ENCODE results near the gene SPDYE8. TPM values are rescaled to one million over a fixed set of nuclear protein-coding genes. Genes with fewer than 3 reads are reported as not detected.
A peak's percentile ranks its signal among the peaks of the same experiment; 100 is the strongest.
"Not testable (repeated sequence)": the region's sequence is repeated elsewhere in the genome, so short reads cannot be mapped to it uniquely, and the experiment has no call there.

SPDYE8 gene, protein sequence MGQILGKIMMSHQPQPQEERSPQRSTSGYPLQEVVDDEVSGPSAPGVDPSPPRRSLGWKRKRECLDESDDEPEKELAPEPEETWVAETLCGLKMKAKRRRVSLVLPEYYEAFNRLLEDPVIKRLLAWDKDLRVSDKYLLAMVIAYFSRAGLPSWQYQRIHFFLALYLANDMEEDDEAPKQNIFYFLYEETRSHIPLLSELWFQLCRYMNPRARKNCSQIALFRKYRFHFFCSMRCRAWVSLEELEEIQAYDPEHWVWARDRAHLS
- polyA plus RNA-seq (ENCODE audit: low read depth in 6 of 6): under 1 TPM in 2 of 6 donors, not detected in 4; 0.19 to 0.25 TPM

- not testable (repeated sequence) for H3K9me3 Mint-ChIP-seq; H3K36me3 Mint-ChIP-seq; H3K27ac Mint-ChIP-seq; H3K27me3 Mint-ChIP-seq; H3K4me3 Mint-ChIP-seq; DNase-seq; ATAC-seq (ENCODE audit: low read depth in 2 of 2); H3K4me1 Mint-ChIP-seq
Measured at GRCh38 chr7:73029666-73030065, at the start of gene SPDYE8. Gene SPDYE8 (minus strand): TSS chr7:73029766. CDS start chr7:73027966, 1,800 bp downstream.

GRCh38 chr7:73057811-73058210 is 28.2 kb upstream of the SPDYE8 start, which contains the start of gene SPDYE11:
Gene SPDYE11 (minus strand): TSS chr7:73057911. CDS start chr7:73056111, 1,800 bp downstream.
- not testable (repeated sequence) for H3K4me1 Mint-ChIP-seq; H3K27me3 Mint-ChIP-seq; H3K4me3 Mint-ChIP-seq; H3K36me3 Mint-ChIP-seq; DNase-seq; H3K9me3 Mint-ChIP-seq; H3K27ac Mint-ChIP-seq; ATAC-seq (ENCODE audit: low read depth in 2 of 2)

- H3K36me3 Mint-ChIP-seq; H3K27me3 Mint-ChIP-seq; DNase-seq; ATAC-seq (ENCODE audit: low read depth in 2 of 2); H3K4me3 Mint-ChIP-seq; H3K4me1 Mint-ChIP-seq; H3K9me3 Mint-ChIP-seq: not testable (repeated sequence)
- H3K27ac Mint-ChIP-seq: peak overlapping the region in 1 of 6 donors; percentile 24
Measured at GRCh38 chr7:73006491-73006890, 23.1 kb downstream of the SPDYE8 start.

DNA sequence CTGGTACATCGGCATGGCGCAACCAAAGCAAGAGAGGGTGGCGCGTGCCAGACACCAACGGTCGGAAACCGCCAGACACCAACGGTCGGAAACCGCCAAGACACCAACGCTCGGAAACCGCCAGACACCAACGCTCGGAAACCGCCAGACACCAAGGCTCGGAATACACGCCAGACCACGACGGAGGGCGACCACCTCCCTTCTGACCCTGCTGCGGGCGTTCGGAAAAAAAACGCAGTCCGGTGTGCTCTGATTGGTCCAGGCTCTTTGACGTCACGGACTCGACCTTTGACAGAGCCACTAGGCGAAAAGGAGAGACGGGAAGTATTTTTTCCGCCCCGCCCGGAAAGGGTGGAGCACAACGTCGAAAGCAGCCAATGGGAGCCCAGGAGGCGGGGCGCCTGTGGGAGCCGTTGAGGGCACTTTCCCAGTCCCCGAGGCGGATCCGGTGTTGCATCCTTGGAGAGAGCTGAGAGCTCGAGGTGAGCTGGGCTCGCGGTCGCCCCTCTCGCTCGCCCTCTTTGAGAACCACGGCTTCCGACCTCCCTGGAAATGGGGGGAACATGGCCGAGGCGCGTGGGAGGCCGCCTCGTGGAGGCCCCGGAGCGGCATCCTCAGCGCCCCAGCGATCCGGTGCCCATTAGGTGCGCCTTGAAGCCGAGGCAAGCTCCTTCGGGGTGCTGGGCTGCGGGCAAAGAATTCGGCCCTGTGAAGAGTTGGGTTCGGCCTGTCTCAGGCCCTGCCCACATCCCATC is 23.7 kb downstream of the SPDYE8 start:
- H3K27ac Mint-ChIP-seq: peak overlapping the region; percentile 95 to 100 (median 100)
- peak overlapping the region; percentile 88 to 100 (median 98) for H3K4me3 Mint-ChIP-seq
- H3K9me3 Mint-ChIP-seq, H3K27me3 Mint-ChIP-seq, H3K36me3 Mint-ChIP-seq, H3K4me1 Mint-ChIP-seq: not testable (repeated sequence)
- DNase-seq: peak; percentile 91
- peak; percentile 80 to 83 for ATAC-seq (ENCODE audit: low read depth in 2 of 2)

GRCh38 chr7:73005356-73005692 is 24.2 kb downstream of the SPDYE8 start:
- H3K27ac Mint-ChIP-seq: peak overlapping the region; percentile 95 to 100 (median 100)
- not testable (repeated sequence) for H3K27me3 Mint-ChIP-seq, H3K36me3 Mint-ChIP-seq, DNase-seq, H3K9me3 Mint-ChIP-seq, H3K4me1 Mint-ChIP-seq
- peak; percentile 69 to 71 for ATAC-seq (ENCODE audit: low read depth in 2 of 2)
- H3K4me3 Mint-ChIP-seq: peak overlapping the region; percentile 88 to 100 (median 98)

DNA sequence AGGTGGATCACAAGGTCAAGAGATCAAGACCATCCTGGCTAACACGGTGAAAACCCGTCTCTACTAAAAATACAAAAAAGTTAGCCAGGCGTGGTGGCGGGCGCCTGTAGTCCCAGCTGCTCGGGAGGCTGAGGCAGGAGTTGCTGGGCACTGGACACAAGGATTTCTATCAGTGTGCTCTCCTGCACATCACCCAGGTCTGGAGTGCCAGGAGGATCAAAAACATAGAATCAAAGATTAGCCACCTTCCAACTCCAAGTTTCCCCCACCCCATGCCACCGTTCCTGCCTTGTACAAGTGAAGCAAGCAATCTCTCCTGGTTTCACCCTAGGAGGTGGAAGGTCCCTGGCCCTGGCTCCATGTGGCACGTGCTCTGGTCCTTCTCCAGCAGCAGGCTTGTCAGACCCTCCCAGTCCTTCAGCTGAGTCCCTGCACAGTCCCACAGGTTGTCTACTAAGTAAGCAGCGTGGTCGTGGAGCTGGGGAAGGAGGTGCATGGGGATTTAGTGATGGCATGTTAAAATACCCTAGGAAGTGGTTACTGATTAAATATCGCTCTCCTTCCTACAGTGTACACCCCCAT is 31.6 kb downstream of the SPDYE8 start:
- H3K36me3 Mint-ChIP-seq; H3K27me3 Mint-ChIP-seq; H3K9me3 Mint-ChIP-seq; H3K4me1 Mint-ChIP-seq; H3K27ac Mint-ChIP-seq; ATAC-seq (ENCODE audit: low read depth in 2 of 2); DNase-seq; H3K4me3 Mint-ChIP-seq: not testable (repeated sequence)

- H3K4me1 Mint-ChIP-seq; H3K4me3 Mint-ChIP-seq; ATAC-seq (ENCODE audit: low read depth in 2 of 2); H3K36me3 Mint-ChIP-seq; H3K27me3 Mint-ChIP-seq; DNase-seq; H3K27ac Mint-ChIP-seq; H3K9me3 Mint-ChIP-seq: not testable (repeated sequence)
Measured at GRCh38 chr7:72997447-72997846, 32.1 kb downstream of the SPDYE8 start.

DNA sequence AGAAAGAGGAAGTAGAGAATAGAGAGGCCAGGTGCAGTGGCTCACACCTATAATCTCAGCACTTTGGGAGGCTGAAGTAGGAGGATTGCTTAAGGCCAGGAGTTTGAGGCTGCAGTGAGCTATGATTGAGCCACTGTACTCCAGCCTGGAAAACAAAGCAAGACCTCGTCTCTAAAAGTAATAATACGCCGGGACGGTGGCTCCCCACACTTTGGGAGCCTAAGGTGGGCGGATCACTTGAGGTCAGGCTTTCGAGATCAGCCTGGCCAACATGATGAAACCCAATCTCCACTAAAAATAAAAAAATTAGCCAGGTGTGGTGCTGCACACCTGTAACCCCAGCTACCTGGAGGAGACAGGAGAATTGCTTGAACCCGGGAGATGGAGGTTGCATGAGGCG is 34.1 kb downstream of the SPDYE8 start:
- not testable (repeated sequence) for H3K27ac Mint-ChIP-seq; ATAC-seq (ENCODE audit: low read depth in 2 of 2); H3K4me1 Mint-ChIP-seq; H3K4me3 Mint-ChIP-seq; DNase-seq; H3K27me3 Mint-ChIP-seq; H3K9me3 Mint-ChIP-seq; H3K36me3 Mint-ChIP-seq

GRCh38 chr7:72990146-72990913 is 39.2 kb downstream of the SPDYE8 start:
- not testable (repeated sequence) for H3K27me3 Mint-ChIP-seq; H3K9me3 Mint-ChIP-seq; H3K36me3 Mint-ChIP-seq; H3K4me1 Mint-ChIP-seq; DNase-seq; H3K27ac Mint-ChIP-seq; H3K4me3 Mint-ChIP-seq; ATAC-seq (ENCODE audit: low read depth in 2 of 2)

DNA sequence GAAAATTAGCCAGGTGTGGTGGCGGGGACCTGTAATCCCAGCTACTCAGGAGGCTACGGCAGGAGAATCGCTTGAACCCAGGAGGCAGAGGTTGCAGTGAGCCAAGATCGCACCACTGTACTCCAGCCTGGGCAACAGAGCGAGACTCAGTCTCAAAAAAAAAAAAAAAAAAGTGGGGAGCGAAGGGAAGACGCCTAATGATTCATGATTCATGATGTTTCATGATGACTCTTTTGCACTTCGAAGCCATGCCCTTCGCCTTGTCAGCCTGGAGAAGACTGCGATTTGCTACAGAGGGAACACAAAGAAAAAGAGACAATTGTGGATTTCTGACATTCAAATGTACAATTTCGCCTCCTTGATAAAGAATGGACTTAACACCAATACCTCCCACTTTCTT is 47.5 kb downstream of the SPDYE8 start:
- not testable (repeated sequence) for H3K4me3 Mint-ChIP-seq; ATAC-seq (ENCODE audit: low read depth in 2 of 2); DNase-seq; H3K9me3 Mint-ChIP-seq; H3K4me1 Mint-ChIP-seq; H3K27ac Mint-ChIP-seq; H3K36me3 Mint-ChIP-seq; H3K27me3 Mint-ChIP-seq

- H3K4me3 Mint-ChIP-seq; H3K9me3 Mint-ChIP-seq; H3K27me3 Mint-ChIP-seq; DNase-seq; ATAC-seq (ENCODE audit: low read depth in 2 of 2); H3K36me3 Mint-ChIP-seq; H3K4me1 Mint-ChIP-seq; H3K27ac Mint-ChIP-seq: not testable (repeated sequence)
Measured at GRCh38 chr7:72980382-72980781, 49.2 kb downstream of the SPDYE8 start.

GRCh38 chr7:72976434-72976833 is 53.1 kb downstream of the SPDYE8 start:
- not testable (repeated sequence) for H3K27ac Mint-ChIP-seq; H3K4me1 Mint-ChIP-seq; H3K36me3 Mint-ChIP-seq; ATAC-seq (ENCODE audit: low read depth in 2 of 2); DNase-seq; H3K27me3 Mint-ChIP-seq; H3K4me3 Mint-ChIP-seq; H3K9me3 Mint-ChIP-seq

- H3K4me3 Mint-ChIP-seq; ATAC-seq (ENCODE audit: low read depth in 2 of 2); H3K4me1 Mint-ChIP-seq: not testable (repeated sequence)
Measured at GRCh38 chr7:72975656-72976286, 53.8 kb downstream of the SPDYE8 start.

More at GRCh38 chr7:72975656-72976286, 53.8 kb downstream of the SPDYE8 start:
- H3K36me3 Mint-ChIP-seq, DNase-seq, H3K9me3 Mint-ChIP-seq, H3K27ac Mint-ChIP-seq, H3K27me3 Mint-ChIP-seq: not testable (repeated sequence)
